DMS 273 treated with DMSO at 0.1 percent for 48 hours (cell line): ENCODE results near the gene THEM4.
"Not testable (repeated sequence)": the region's sequence is repeated elsewhere in the genome, so short reads cannot be mapped to it uniquely, and the experiment has no call there.

Experiments used
- DNase-seq: peaks from one replicate; lab custom pipeline; 2025; lab: John Stamatoyannopoulos, UW

The THEM4 gene

GRCh38 chr1:151858886-151859665, 50.2 kb downstream of the THEM4 start:
- no peak for DNase-seq

GRCh38 chr1:151858030-151858746, 51.1 kb downstream of the THEM4 start:
- no peak for DNase-seq

- DNase-seq, result no peak
Observed at GRCh38 chr1:151855933-151856332, 53.4 kb downstream of the THEM4 start.

GRCh38 chr1:151855516-151855915, 53.8 kb downstream of the THEM4 start:
- DNase-seq, result not testable (repeated sequence)

GRCh38 chr1:151854658-151855057, 54.7 kb downstream of the THEM4 start:
- DNase-seq, result no peak

GRCh38 chr1:151853411-151853943, 55.8 kb downstream of the THEM4 start, which contains the start of gene THEM5:
Gene THEM5, minus strand, starts transcription at chr1:151853712. Its CDS starts 147 bp downstream, at chr1:151853565.
- no peak for DNase-seq

- DNase-seq, result no peak
Observed at GRCh38 chr1:151852733-151853132, 56.6 kb downstream of the THEM4 start.

- DNase-seq, result no peak
Observed at GRCh38 chr1:151851886-151852285, 57.4 kb downstream of the THEM4 start.

GRCh38 chr1:151849871-151850270, 59.4 kb downstream of the THEM4 start:
- no peak for DNase-seq

- DNase-seq, result no peak
Observed at GRCh38 chr1:151849126-151849525, 60.2 kb downstream of the THEM4 start.

GRCh38 chr1:151847867-151848596, 61.3 kb downstream of the THEM4 start:
- no peak for DNase-seq

GRCh38 chr1:151846686-151847237, 62.5 kb downstream of the THEM4 start:
- DNase-seq, result no peak

- no peak for DNase-seq
Observed at GRCh38 chr1:151846062-151846568, 63.2 kb downstream of the THEM4 start.

- no peak for DNase-seq
Observed at GRCh38 chr1:151843398-151843797, 65.9 kb downstream of the THEM4 start.

- no peak for DNase-seq
Observed at GRCh38 chr1:151841141-151841540, 68.2 kb downstream of the THEM4 start.

- no peak for DNase-seq
Observed at GRCh38 chr1:151840421-151840820, 68.9 kb downstream of the THEM4 start.

GRCh38 chr1:151839457-151840403, 69.6 kb downstream of the THEM4 start, which contains the start of gene C2CD4D:
Gene C2CD4D, minus strand, starts transcription at chr1:151839820. Its CDS starts 831 bp downstream, at chr1:151838989.
- DNase-seq, result no peak

- no peak for DNase-seq
Observed at GRCh38 chr1:151839082-151839412, 70.3 kb downstream of the THEM4 start.

GRCh38 chr1:151838222-151839081, 70.9 kb downstream of the THEM4 start:
- no peak for DNase-seq

- no peak for DNase-seq
Observed at GRCh38 chr1:151837884-151838221, 71.5 kb downstream of the THEM4 start.
